ENCODE results near the gene ANAPC2.
A peak's percentile ranks its signal among the peaks of the same experiment; 100 is the strongest.

ANAPC2 gene

DNA sequence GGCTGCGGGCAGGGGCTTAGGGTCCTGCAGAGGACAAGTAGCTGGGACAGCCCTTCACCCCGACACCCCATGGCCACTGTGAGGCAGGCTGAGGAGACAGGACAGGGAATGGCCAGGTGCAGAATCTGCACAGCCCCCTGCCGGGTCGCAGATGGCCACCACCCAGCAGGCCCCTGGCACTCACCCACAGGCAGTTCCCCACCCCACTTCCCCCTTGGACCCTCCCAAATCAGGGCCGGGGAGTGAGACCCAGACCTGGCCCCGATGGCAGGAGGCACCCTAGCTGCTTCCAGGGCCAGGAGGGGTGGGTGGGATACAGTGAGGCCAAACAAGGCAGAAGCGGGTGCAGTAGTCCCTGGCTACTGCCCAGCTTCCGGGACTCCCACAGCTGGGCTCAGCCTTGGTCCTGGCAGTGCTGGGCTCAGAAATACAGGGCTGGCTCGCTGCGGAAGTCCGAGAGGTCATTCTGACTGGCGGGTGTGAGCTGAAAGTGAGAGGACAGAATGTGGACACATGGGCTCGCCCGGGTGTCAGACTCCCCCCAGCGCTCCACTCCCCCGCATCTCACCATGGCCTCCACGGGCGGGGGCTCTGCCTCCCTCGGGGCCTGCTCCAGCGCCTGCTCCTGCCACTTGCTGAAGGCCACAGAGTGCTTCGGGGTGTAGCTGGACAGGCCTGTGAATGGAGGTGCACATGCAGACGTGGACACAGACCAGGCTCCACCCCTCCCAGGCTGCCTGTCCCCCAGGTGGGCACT, 3.5 kb upstream of the ANAPC2 start:
- no peak for DNase-seq

DNA sequence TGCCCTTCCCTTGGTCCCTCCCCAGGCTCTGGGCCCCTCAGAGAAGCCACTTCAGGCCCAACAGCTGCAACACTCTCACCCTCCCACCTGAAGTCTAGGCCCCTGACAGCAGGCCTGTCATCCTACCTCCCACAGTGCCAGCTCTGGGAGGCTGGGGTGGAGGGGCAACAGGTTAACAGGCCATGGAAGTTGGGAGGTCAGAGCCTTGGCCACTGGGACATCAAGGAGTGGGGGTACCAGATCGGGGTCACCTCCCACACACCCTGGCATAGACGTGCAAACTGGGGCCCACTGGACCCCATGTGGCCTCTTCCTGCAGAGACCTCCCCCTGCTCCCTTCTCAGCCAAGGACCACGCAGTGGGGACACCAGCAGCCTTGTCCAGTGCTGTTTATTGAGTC, 2.9 kb upstream of the ANAPC2 start:
- DNase-seq = no peak

DNA sequence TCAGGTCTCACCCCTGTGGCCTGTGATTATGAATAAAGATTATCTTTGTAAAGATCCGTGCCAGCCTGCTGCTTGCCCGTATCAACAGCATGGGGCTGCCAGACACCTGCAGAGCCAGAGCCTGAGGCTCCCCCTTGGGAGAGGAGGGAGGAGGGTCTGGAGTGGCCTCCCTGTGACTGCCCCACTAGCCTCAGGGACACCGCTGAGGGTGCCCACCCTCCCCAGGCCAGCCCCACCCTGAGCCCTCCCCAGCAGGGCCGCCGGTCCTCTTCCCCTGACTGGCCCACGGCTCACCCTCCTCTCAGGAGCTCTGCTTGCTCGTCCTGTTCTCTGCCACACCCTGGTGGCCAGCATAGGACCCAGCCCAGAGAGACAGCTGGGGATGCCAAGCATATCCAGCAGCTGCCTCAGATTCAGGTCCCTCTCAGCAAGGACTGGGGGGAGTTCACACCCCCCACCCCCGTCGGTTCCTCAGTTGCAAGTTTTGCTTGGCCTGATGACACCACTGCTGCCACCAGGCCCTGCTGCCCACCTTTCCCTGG, 2.0 kb upstream of the ANAPC2 start:
- no peak for DNase-seq

DNA sequence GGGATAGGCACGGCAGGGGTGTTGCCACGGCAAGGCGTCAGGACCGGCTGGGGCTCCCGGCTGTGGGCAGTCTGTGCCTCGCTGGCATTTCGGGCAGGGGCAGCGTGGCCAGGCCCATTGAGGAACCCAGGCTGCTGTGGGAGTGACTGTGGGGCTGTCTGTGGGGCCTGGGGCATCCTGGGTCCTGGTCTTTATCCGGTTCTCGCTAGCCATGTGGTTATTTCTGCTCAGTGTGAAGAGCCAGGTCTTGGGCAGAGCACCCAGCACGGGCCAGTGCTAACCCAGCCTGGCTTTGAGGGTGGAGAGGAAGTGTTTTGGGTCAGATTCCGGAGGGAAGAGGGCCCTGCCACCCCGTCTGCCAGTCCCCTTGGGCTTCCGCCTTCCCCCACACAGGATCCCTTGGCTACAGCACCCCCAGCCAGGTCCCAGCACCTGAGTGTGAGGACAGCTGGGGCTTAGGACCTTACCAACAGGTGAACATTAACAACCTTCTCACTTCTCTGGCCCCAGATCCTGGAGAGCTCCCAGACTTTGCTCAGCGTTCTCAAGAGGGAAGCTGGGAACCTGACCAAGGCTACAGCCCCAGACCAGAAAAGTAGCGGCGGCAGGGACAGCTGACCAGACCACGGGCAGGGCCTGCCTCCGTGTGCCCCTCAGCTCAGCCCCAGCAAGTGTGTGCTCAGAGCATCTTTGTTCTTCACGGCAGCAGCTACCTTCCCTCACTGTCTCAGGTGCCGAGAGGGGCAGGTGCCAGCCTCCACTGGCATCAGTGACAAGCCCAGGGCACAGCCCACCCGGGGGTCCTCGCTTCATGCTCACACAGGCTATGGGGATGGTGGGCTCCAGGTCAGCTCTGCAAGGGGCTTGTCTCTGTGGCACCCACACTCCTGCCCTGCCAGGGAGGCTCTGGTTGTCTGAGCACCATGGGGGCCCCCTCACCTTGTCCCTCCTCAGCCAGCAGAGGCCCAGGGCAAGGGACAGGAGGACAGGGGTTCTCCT, 1.2 kb upstream of the ANAPC2 start:
- DNase-seq = no peak

DNA sequence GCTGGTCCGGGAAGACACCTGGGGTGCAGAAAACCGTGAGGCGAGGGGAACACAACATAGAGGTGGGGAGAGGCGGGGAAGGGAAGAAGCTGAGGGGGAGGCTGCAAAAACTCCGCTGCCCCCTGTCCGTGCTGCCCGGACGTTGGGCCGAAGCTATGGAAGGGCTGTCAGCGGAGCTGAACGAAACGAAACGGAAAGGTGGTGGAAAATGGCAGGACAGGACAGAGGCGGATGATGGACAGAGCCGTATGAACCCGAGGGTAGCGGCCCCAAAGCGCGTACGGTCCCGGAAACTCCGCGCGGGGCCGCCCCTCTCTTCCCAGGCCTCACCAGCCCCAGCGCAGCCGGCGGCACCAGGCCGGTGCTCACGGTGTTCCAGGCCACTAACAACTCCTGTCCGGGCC, 272 bp downstream of the ANAPC2 start:
- DNase-seq = no peak

DNA sequence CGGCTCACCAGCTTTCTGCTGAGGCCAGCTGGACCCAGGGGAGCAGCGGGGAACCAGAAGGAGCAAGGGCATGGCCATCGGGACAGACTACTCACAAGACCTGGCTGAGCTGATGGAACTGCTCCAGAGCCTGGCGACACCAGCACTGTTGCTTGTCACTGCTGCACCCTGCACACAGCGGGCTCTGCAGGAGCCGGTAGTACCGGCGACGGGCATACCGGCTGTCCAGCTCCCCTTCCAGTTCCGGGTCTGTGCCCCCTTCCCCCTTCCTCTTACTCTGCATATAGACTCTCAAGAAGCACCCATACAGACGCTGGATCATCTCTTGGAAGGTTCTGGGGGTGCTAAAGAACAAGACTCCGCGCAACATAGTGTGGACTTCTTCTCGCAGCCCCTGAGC, 974 bp downstream of the ANAPC2 start:
- no peak for DNase-seq

DNA sequence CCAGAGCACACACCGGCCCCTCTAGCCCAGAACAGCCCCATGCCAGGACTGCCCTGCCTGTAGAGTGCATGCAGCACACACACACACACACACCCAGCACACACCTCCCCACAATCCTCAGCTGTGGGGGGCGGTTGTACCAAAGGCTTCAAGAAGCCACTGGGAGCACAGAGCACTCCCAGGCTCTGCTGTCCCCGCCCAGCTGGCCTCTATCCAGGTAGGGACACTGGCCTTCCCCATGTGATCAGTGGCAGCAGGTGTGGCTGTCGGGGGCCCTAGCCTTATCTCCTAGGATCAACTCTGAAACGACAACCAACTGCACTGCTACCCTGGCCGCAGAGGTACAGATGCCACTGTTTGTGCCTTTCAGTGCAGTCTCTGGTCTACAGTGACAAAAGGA, 2.0 kb downstream of the ANAPC2 start:
- DNase-seq = no peak

DNA sequence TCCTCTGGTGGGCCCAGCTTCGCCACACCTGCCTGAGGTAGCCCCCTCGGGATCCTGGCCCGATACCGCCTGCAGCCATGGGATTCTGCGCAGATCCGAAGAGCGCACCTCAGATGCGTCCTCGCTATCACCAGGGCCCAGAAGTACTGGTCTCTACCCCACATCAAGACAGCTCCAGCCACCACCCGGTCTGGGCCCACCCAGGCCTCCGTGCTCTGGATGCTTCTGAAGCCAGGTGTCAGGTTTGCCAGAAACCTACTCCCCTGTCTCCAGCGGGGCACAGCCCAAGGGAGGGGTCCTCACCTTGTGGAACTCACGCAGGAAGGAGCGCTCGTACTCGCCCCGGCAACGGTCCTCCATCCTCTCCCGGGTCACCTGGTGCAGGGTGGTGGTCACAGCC, 2.4 kb downstream of the ANAPC2 start:
- no peak for DNase-seq

DNA sequence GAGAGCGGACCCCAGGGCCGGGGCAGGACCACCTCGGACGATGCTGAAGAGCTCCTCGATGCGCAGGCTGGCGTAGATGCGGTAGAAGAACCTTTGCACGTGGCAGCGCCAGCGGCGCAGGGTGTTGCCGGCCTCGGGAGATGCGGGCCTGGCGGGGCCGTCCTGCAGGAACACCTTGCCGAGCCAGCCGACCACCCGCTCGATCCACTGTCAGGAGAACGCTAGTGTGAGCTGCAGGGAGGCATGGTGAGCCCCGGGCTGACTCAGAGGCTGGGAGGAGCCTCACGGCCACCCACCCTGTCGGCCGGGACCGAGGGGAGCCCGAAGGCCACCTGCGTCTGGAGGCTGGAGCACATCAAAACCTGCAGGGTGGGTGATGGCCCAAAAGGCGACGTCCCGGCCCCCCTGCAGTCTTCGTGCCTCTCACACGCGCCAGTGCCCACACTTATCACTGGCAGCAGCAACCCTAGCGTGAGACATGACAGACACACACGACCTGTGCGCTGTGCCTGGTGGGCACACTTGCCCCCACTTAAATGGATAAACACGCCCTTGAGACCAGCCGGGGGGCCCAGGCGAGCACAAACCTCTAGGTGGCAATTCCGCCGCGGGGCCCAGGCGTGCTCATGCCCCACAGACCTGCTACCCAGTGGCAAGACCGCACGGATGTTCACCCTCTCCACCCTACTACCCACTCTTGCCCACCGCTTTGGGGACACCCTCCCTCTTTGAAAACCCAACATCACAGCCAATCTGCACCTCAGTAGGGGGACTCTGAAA, 3.3 kb downstream of the ANAPC2 start:
- DNase-seq = no peak

DNA sequence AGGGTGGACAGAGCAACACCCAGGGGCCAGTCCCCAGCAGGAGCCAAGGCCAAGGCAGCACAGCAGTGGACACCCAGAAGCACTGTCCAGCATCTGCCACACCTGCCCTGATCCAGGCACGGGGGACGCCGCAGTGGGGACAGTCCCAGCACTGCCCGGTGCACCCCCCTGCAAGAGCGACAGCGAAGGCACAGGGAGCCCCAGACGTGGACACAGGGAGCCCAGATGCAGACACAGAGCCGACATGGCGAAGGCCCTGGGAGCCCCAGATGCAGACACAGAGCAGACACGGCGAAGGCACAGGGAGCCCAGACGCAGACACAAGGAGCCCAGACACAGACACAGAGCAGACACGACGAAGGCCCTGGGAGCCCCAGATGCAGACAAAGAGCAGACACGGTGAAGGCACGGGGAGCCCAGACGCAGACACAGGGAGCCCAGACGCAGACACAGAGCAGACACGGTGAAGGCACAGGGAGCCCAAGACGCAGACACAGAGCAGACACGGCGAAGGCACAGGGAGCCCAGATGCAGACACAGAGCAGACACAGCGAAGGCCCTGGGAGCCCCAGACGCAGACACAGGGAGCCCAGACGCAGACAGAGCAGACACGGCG, 4.3 kb downstream of the ANAPC2 start:
- no peak for DNase-seq

DNA sequence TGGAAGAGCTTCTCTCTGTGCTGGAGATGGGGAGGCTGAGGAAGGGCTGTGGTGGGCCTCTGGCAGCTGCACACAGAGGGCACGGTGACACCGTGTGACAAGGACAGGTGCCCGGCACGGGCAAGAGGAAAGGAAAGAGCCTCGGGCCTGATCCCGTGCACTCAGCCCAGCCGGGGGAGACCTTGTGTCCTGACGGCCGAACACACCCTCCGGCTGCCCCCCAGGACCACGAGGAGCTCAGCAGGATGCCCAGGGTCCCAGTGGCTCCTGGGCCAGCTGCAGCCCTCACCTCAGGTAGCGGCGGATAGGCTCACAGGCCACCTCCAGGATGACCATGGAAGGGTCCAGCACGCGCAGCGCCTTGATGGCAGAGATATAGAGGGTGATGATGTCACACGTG, 5.5 kb downstream of the ANAPC2 start:
- DNase-seq = no peak

DNA sequence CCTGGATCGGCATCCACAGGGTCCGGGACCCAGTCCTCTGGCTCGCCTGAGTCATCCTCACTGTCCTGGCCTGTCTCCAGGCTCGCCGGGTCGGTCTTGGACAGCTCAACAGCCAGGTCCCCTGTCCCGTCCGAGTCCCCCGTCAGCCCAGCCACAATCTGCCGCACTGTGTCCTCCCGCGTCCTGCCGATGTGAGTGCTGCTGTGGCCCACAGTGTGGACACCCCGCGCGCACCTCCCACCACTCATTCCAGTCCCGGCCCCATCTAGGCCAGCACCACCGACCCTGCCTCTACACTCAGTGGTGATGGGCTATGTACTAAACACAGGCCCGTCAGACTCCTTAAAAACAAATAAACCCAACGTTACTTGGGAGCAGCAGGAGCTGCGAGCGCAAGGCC, 6.7 kb downstream of the ANAPC2 start:
- DNase-seq = no peak

DNA sequence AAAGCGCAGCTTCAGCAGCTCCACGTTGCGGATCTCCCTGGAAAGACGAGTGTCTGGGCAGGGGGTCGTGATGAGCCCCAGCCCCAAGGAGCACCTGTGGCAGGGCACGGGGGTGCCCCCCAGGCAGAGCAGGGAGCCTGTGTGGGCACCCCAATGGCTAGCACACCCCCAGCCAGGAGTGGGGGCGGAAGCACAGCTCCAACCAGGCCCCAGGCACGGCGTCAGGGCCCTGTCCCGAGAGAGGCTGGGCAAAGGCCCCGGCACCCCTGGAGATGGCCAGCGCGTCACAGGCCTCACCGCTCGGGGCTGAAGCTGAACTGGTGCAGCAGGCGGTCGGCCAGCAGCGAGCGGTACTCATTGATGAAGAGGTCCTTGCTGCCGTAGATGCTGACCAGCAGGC, 7.9 kb downstream of the ANAPC2 start:
- DNase-seq = no peak

DNA sequence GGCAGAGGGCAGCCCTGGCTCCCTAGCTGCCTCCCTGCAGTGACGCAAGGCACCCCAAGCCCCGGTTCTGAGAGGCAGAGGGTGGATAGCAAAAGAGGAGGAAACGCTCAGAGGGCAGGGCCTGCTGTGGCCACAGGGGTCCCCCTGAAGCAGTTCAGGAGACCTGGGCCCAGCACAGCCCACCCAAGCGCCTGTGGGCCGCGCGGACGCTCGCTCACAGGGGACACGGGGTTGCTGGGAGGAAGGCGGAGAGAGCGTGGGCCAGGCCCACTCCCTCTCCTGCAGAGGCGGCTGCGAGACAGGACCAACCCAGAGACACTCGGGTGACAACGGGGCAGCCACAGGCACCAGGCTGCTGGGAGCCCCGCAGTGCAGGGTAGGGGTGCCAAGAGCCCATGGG, 8.6 kb downstream of the ANAPC2 start:
- no peak for DNase-seq

DNA sequence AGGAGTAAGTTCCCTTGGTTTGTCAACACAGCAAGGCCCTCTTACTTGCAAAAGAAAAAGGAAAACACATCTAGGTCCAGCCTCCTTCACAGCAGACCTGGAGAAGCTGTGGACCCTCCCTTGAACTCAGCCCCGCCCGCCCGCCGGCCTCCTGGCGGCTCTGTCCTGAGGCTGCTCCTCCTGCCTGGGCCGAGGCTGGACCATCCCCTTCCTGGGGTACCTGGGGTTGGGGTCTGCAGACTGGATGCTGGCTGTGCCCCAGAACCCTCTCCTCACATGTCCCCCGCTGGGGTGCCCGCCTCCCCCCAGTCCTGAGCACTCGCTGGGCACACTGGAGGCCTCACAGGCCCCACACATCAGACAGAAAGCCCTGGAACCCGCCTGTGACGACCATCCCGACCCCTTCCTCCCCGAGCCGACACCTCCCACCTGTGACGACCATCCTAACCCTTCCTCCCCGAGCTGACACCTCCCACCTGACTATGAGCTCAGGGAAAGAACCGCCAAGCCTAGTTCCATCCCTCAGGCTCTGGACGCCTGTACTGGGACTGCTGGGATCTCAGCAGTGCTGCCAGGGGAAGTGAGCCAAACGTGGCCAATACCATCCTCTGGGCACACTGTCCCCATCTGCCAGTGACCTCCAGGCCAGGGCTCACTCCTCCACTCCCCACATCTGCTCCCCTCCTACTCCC, 9.3 kb downstream of the ANAPC2 start:
- no peak for DNase-seq

DNA sequence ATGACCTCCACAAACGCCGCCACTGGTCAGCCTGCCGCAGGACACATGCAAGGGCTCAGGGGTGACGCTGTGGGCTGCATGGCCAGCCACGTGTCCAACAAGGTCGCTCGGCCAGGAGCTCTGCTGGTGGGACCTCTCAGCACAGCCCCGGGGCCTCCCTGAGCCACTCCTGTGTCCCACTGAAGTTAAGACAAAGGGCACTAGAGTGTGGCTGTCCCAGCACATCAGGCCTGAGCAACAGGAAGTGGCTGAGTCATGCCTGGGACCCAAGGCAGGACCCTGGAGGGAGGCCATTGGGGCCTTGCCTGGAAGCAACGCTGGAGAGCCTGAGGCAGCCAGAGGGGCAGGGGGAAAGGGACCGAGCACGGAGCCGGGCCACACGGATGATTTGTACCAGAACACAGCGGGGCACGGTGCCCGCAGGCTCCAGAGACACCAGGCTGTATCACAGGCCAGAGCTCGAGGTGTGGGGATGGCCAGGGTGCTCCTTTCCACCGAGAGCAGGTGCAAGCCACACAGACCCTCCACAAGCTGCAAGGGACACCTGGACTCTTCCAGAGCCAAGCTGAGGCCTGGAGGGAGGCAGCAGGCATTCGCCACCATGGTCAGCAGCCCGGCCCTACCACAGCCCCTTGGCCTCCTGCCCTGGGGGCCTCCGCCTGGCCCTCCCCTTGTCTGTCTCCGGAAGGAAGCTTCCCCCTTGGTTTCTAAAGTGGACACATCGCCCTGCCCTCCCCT, 10.0 kb downstream of the ANAPC2 start:
- no peak for DNase-seq

DNA sequence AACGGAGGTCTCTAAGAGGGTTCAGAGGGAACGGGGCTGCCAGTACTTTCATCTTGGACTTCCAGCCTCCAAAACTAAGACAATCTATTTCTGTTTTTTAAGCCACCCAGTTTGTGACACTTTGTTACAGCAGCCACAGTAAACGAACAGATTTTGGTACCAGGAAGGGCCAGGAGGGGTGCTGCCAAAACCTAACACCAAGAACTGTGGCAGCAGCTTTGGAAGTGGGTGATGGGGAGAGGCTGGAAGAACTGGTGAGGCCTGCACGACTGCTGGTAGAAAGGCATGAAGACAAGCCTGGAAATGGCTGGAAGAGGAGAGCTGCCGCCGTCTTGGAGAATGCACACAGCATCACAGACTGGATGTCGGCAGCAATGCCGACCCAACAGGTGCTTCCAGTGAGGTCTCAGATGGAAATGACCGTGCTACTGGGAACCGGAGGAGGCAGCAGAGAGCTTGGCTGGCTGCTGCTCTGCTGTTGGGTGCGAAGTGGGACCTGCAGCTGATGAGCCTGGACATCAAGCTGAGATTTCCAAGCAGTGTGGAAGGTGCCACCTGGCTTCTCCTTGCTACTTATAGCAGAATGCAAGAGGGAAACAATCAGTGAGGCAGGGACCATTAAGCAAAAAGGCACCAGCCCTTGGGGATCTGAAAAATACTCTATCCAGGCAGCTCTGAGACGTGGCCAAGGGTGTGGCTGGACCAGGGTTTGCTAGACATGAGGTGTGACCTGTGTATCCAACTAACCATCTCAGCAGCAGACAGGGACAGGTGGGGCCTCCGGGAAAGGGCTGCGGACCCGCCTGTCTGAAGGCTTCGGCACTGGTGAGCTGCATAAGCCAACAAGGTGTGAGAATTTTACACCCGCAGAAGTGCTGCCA, 11.8 kb downstream of the ANAPC2 start:
- DNase-seq = peak; percentile 33

DNA sequence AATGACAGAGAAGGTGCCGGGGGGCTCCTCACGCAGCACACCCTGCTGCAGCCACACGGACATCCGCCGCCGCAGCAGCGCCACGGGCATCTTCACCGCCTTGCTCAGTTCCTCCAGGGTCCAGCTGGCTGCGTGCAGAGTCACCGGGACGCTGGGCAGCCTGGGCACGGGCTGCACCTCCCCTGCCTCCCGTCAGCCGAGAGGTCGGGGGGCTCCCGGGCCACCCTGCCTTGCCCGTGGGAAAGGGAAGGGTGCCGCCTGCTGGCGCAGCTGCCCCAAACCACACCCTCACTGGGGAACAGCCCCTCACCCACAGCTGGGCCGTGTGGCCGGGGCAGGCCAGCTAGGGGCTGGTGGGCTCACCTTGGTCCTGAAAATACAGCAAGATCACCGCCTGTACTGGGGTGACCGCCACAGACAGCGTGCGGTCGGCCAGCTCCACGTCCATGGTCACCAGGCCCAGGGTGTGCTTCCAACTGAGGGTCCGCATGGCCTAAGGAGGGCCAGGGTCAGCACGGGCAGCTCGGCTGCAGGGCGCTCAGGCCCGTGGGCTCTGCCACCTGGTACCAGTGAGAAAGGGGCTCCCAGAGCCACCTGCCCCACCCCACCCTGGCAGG, 12.9 kb downstream of the ANAPC2 start:
- DNase-seq = no peak

DNA sequence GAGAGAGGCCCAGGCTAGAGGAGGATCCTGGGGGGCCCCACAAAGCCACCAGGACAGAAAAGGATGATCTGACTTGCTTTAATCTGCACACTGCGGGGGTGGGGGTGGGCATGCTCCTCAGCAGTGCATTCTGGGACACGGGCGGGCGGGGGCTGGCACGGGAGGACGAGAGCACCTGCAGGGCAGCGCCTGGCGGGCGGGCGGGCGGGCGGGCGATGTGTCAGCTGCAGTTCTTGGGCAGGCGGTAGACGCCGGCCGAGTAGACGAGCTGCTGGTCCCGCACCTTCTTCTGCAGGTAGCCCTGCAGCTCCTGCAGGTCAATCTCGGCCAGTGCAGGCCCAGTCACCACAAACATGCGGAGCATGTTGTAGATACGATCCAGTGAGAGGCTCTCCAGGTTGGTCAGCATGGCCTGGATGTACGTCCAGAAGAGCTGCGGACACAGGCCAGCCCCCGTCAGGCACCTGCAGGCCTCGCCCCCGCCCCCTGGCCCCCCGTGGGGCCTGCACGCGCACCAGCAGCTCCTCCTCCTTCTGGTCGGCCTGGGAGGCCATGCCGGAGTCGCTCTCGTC, 13.6 kb downstream of the ANAPC2 start:
- DNase-seq = no peak

Data from activated T-cell treated with anti-CD3 and anti-CD28 coated beads, Interleukin-2, amount 50 U/mL, for 1 hour (primary cell).